ENCODE results near the gene GPR150.
"Not testable (repeated sequence)": the region's sequence is repeated elsewhere in the genome, so short reads cannot be mapped to it uniquely, and the experiment has no call there.

Gene GPR150

GRCh38 chr5:95624368-95624767 is 4.5 kb downstream of the GPR150 start:
- DNase-seq: no peak

- no peak for DNase-seq
Observed at GRCh38 chr5:95626701-95627100, 6.8 kb downstream of the GPR150 start.

DNA sequence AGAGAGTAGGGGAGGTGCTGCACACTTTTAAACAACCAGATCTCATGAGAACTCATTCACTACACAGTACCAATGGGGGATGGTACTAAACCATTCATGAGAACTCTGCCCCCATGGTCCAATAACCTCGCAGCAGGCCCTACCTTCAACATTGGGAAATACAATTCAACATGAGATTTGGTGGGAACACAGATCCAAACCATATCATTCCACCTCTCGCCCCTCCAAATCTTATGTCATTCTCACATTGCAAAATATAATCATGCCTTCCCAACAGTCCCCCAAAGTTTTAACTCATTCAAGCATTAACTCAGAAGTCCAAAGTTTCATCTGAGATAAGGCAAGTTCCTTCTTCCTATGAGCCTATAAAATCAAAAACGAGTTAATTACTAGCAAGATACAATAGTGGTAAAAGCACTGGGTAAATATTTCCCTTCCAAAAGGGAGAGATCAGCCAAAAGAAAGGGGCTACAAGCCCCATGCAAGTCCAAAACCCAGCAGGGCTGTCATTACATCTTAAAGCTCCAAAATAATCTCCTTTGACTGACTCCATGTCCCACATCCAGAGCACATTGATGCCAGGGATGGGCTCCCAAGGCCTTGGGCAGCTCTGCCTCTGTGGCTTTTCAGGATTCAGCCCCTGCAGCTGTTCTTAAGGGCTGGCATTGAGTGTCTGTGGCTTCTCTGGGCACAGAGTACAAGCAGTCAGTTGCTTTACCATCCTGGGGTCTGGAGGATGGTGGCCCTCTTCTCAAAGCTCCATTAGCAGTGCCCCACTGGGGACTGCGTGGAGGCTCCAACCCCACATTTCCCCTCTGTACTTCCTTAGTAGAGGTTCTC is 8.3 kb downstream of the GPR150 start:
- no peak for DNase-seq

GRCh38 chr5:95628933-95629332 is 9.0 kb downstream of the GPR150 start:
- DNase-seq: no peak

DNA sequence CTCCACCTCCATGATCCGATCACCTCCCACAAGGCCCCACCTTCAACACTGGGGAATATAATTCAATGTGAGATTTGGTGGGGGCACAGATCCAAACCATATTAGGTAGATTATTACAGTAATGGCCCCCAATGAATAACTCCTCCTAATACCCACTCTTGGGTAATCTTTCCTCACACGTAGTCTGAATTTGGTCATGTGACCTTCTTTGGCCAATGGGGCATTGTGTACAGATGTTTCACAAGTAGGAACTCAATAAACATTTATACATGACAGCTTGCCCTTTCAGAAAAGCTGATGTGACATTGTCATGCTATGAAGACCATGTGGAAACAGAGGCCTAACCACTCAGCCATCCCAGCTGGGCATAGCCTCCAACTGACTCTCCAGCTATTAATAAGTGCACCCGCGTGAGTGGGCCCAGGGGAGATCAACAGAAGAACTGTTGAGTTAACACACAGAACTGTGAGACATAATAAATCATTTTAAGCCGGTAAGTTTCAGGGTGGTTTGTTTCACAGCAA is 10.6 kb downstream of the GPR150 start:
- no peak for DNase-seq

- no peak for DNase-seq
Observed at GRCh38 chr5:95631255-95631958, 11.5 kb downstream of the GPR150 start.

DNA sequence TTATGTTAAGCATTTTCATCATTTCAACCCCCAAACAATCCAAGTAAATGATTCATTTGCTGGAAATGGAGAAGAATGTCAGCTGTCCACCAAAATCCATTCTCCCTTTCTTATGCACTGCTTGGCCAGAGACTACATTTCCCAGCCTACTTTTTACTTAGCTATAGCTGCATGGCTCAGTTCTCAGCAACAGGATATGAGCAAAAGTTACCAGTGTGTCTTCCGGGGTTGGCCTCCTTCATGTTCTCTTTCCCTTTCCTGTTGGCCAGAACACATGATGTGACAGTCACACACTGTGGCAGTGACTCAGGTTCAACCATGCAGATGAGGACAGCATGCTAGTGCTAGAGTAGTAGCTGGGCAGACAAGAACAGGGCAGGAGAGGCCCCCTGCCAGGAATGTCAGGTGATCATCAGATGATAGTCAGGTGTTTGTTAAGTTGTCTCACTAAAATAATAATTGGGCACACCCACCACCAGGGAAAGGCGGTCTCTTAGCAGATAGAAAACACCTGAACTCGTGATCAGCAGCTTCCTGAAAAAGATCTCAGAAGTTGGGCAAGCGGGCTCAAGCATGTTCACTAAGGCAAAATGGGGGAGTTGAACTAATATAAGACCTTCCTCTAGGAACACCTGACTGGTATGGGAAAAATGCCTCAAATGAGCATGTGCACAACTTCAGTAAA is 12.2 kb downstream of the GPR150 start:
- peak; percentile 77 for DNase-seq

DNA sequence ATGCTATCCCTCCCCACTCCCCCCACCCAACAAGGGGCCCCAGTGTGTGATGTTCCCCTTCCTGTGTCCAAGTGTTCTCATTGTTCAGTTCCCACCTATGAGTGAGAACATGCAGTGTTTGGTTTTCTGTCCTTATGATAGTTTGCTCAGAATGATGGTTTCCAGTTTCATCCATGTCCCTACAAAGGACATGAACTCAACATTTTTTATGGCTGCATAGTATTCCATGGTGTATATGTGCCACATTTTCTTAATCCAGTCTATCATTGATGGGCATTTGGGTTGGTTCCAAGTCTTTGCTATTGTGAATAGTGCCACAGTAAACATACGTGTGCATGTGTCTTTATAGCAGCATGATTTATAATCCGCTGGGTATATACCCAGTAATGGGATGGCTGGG is 13.1 kb downstream of the GPR150 start:
- not testable (repeated sequence) for DNase-seq

DNA sequence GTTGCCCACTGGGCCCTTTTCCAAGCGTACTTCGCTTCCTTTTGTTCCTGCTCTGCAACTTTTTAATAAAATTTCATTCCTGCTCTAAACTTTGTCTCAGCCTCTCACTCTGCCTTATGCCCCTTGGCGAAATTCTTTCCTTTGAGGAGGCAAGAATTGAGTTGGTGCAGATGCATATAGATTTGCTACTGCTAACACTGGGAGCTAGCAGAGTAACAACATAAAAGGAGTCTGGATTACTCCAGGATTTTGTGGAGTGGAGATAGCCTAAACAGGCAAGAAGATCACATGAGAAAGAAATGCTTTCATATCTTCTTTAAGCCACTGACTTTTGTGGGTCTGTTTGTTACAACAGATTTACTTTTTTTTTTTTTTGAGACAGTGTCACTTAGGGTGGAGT is 13.8 kb downstream of the GPR150 start:
- DNase-seq: no peak

DNA sequence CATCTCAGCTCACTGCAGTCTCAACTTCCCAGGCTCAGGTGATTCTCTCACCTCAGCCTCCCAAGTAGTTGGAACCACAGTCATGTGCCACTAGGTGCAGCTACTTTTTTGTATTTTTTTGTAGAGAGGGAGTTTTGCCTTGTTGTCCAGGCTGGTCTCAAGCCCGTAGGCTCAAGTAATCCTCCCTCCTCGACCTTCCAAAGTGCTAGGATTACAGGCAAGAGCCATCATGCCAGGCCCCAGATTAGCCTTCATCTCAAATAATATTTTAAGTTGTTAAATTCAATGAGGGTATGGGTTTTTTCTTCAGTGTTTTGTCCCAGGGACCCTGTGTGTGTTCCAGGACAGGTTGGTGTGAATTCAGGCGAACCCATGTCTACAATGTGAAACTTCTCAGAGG is 14.2 kb downstream of the GPR150 start:
- DNase-seq: no peak

- no peak for DNase-seq
Observed at GRCh38 chr5:95638632-95639031, 18.7 kb downstream of the GPR150 start.

GRCh38 chr5:95641741-95642220 is 21.9 kb downstream of the GPR150 start:
- DNase-seq: no peak

GRCh38 chr5:95643152-95643551 is 23.3 kb downstream of the GPR150 start:
- DNase-seq: no peak

DNA sequence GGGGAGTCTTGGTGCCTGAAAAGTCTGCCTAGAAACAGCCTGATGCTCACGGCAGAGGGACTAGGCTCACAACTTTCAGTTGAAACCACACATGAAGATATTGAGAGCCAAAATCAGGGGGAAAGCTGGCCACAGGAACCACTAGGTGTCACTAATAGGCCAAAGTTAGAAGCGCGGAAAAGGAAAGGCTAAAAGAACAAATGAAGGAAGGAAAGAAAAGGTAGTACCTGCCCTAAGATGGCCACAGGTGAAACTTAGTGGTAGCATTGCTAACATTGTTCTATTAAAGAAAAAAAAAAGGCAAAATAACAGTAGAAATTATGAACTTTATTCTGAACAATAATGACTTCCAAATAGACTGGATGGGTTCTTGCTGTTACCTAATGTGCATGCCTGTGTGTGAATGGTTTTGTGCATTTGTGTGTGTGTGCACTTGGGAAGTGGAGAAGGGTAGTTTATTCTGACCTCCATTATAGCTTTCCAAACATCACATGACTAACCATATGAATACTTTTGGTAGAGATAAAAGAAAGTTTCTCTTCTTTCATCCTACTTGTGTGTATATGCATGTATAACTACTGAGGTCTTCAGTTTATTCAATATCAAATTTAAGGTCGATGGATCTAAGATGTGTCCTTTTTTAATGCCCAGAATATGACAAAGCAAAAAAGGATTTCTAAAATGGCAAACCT is 24.6 kb downstream of the GPR150 start:
- DNase-seq: peak; percentile 60

- not testable (repeated sequence) for DNase-seq
Observed at GRCh38 chr5:95646226-95646568, 26.3 kb downstream of the GPR150 start.

- peak; percentile 96 for DNase-seq
Observed at GRCh38 chr5:95646569-95647431, 26.9 kb downstream of the GPR150 start, which contains the start of gene RFESD. Gene RFESD (plus strand): TSS chr5:95646777. CDS start chr5:95652272, 5,495 bp downstream.

DNA sequence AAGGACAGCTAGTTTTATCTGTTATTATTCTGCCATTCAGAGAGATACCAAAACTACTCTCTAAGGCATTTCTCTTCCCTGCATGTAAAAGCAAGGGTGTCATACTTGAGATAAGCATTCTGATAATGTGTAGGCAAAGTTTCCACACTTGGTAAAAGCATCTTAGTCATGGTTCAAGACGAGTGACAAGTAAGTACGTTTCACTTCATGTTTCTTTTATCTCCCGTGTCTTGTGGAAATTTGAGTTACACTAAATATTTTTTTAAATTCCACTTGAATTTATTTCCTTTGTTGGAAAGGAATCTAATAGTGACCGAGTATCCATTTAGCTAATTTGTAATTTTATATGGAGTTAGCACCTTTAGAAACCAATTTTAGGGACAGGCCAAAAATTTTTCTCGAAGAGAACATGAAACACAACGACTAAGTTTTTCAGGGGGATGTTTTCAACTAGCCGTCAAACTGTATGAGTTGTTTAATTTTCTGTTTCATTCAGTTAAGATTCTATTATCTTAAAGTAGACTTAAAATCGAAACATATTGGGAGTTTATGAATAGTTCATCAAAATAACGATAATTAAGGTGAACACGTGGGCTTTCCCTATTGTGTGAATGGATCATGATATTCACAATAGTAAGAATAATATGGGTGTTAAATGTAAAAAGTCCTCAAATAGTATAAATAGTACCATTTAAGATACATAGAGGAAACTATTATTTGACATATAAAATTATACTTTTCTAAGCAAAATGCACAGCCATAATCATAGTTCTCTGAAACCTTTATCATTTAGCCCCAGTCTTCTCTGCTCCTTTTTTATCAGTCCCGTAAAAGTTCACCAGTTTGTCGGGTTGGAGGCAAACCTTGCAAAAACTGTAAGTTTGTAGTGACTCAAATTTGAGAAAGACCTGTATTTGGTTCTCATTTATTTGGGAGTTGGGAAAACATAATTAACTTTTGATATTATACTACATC is 28.3 kb downstream of the GPR150 start:
- no peak for DNase-seq

GRCh38 chr5:95649274-95649673 is 29.4 kb downstream of the GPR150 start:
- DNase-seq: no peak

GRCh38 chr5:95649842-95650620 is 30.1 kb downstream of the GPR150 start:
- no peak for DNase-seq

DNA sequence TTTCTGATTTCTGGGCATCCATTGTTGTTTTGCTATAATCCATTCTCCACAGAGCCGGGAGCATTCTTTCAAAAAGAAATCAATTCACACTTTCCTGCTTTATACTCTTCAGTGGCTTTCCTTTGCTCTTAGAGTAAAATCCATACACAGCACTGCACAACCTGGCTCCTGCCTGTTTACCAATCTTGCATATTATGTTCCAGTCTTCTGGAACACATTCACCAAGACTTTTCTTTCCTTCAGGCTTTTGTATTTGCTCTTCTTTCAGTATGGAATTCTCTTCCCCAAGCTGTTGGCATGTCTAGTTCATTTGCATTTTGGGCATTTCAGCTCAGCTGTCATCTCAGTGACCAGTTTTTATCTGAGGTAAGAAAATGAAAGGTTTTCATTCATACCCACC is 33.0 kb downstream of the GPR150 start:
- DNase-seq: no peak

Data from CD4-positive, alpha-beta T cell treated with Interleukin-6 for 4 hours (primary cell).